ENCODE data around the gene PDE6C. TPM values are rescaled to one million over a fixed set of nuclear protein-coding genes. Genes with fewer than 3 reads are reported as not detected.

Gene PDE6C
- total RNA-seq, 2 donors from 2014 or later = not detected

DNA sequence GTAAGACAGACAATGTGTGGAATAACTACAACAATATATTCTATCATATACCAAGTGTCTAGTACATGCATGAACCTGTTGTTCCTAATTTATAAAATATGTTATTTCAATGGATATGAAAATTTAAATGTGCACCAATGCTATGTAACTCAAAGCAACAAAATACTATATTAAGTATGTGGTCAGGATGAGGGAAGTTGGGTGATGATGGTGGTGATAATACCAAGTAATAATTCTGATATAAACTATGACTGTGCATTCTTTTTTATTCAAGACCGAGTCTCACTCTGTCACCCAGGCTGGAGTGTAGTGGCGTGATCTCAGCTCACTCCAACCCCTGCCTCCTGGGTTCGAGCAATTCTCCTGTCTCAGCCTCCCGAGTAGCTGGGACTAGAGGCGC is 92.1 kb downstream of the PDE6C start:
- H3K36me3 ChIP-seq (replicated peaks in 1 of 2; ENCODE audit: insufficient read depth in 1 of 2, low read depth in 2 of 2) = no peaks in the 10 kb centered on the region
- H3K27ac ChIP-seq = no peak overlapping the region
- TF ChIP-seq, protein P1, sequence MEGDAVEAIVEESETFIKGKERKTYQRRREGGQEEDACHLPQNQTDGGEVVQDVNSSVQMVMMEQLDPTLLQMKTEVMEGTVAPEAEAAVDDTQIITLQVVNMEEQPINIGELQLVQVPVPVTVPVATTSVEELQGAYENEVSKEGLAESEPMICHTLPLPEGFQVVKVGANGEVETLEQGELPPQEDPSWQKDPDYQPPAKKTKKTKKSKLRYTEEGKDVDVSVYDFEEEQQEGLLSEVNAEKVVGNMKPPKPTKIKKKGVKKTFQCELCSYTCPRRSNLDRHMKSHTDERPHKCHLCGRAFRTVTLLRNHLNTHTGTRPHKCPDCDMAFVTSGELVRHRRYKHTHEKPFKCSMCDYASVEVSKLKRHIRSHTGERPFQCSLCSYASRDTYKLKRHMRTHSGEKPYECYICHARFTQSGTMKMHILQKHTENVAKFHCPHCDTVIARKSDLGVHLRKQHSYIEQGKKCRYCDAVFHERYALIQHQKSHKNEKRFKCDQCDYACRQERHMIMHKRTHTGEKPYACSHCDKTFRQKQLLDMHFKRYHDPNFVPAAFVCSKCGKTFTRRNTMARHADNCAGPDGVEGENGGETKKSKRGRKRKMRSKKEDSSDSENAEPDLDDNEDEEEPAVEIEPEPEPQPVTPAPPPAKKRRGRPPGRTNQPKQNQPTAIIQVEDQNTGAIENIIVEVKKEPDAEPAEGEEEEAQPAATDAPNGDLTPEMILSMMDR (IDR thresholded peaks at IDR 0.05) = no peak
- no peak for TF ChIP-seq POLR2A (IDR thresholded peaks at IDR 0.05)
- peaks cover 13% of the 10 kb centered on the region for H3K4me1 ChIP-seq
- WGBS, 2 donors = 85 to 91% methylated on average over 5 of the region's 5 CpGs
- DNase-seq (no peak), ATAC-seq (no peak)
- no peaks in the 10 kb centered on the region for H3K27me3 ChIP-seq
- intact Hi-C loops (cut with DNase I) = no loop called here
- no peaks in the 10 kb centered on the region for H3K9me3 ChIP-seq
- H3K4me3 ChIP-seq = no peak overlapping the region

DNA sequence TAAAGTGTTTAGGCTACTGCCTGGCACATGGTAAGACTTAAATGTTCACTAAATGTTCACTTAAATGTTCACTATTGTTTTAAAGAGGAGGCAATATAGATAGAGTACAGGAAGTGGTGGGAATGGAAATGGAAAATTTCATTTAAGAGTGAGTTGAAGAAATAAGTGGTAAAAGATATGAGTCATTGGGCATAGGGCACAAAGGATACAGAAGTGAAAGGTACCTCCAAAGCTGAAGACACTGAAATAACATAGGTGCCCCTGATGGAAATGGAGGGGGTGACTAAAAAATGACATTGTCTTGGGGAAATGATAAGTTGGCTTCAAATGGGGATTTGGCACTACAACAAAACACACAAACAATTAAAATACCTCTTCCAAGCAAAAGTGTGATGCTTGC is 95.3 kb downstream of the PDE6C start:
- DNase-seq (no peak), ATAC-seq (no peak)
- H3K36me3 ChIP-seq (replicated peaks in 1 of 2; ENCODE audit: insufficient read depth in 1 of 2, low read depth in 2 of 2) = no peaks in the 10 kb centered on the region
- intact Hi-C loops (cut with DNase I) = no loop called here
- H3K9me3 ChIP-seq = no peaks in the 10 kb centered on the region
- H3K4me1 ChIP-seq = no peaks in the 10 kb centered on the region
- H3K4me3 ChIP-seq = no peak overlapping the region
- no peaks in the 10 kb centered on the region for H3K27me3 ChIP-seq
- no peak for TF ChIP-seq POLR2A (IDR thresholded peaks at IDR 0.05)
- TF ChIP-seq, protein P1 (IDR thresholded peaks at IDR 0.05) = no peak
- no peak overlapping the region for H3K27ac ChIP-seq

DNA sequence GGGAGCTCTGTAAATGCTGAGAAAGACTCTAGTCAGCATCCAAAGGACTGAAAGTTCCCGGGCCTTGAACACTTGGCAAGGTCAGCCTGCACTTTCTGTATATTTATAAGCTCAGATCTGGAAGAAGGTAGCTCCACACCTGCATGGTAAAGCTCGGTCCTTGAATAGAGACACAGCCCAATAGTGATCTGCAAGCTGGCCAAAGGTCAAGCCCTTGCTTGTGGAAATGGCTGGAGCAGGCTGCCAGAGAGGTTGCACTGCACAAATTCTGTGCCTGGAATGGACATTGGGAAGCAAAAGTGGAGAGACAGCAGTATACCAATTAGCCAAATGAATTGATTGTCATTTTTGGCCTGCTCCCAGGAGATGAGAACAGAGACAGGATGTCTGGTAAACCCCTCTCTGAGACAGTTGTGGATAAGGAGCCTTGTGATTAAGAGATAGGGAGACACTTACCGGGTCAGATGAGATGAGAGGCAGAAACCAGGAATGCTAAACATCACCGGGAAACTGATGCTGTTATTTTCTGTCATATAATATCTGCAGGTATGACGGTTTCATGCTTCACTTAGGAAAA is 98.1 kb downstream of the PDE6C start:
- Histone ChIP-seq H3K4me3 (no peak overlapping the region), H3K36me3 (replicated peaks in 1 of 2; ENCODE audit: insufficient read depth in 1 of 2, low read depth in 2 of 2) (no peaks in the 10 kb centered on the region), H3K4me1 (no peaks in the 10 kb centered on the region), H3K27me3 (no peaks in the 10 kb centered on the region), H3K9me3 (no peaks in the 10 kb centered on the region), H3K27ac (no peak overlapping the region)
- intact Hi-C loops (cut with DNase I) = no loop called here
- ATAC-seq (no peak), DNase-seq (no peak)
- 52 to 60% methylated on average over 5 of the region's 5 CpGs for WGBS, 2 donors
- no peak for TF ChIP-seq POLR2A (IDR thresholded peaks at IDR 0.05)

DNA sequence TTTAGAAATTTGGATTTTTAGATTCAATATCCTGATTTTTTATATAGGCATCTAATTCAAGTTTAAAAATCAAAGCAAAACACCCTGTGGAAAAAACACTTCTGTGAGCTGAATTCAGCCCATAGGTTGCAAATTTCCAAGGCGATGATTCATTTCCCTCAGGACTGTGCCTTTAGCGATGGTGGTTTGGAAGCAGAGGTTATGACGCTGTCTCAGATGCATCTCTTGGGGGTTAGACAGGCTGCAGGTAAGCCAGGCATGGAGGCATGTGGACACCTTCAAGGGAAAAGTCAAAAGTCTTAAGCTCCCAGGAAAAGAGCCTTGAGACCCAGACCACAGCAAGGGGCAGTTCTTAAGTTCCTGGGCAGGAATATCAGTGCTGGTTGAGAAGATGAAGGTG is 99.6 kb downstream of the PDE6C start:
- DNase-seq (no peak), ATAC-seq (no peak)
- Histone ChIP-seq H3K9me3 (no peaks in the 10 kb centered on the region), H3K4me1 (no peaks in the 10 kb centered on the region), H3K27me3 (no peaks in the 10 kb centered on the region), H3K4me3 (no peak overlapping the region), H3K36me3 (replicated peaks in 1 of 2; ENCODE audit: insufficient read depth in 1 of 2, low read depth in 2 of 2) (no peaks in the 10 kb centered on the region), H3K27ac (no peak overlapping the region)
- intact Hi-C loops (cut with DNase I) = no loop called here
- TF ChIP-seq POLR2A (IDR thresholded peaks at IDR 0.05) = no peak
- TF ChIP-seq, protein P1 (IDR thresholded peaks at IDR 0.05) = no peak
- 56 to 67% methylated on average over 3 of the region's 3 CpGs for WGBS, 2 donors

DNA sequence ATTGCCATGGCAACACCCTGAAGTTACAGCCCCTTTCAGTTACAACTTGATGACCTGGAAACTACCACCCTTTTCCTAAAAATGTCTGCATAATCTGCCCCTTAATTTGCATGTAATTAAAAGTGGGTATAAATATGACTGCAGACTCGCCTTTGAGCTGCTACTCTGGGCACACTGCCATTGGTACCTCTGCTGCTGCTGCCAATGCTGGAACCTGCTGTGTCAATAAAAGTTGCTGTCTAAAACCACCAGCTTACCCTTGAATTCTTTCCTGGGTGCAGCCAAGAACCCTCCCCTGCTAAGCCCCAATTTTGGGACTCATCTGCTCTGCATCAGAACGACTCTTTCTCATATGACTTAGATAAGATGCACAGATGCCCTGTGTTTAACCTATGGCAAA is 100.3 kb downstream of the PDE6C start:
- no peaks in the 10 kb centered on the region for H3K4me1 ChIP-seq
- no peak overlapping the region for H3K4me3 ChIP-seq
- intact Hi-C loops (cut with DNase I) = no loop called here
- H3K36me3 ChIP-seq (replicated peaks in 1 of 2; ENCODE audit: insufficient read depth in 1 of 2, low read depth in 2 of 2) = no peaks in the 10 kb centered on the region
- DNase-seq (no peak), ATAC-seq (no peak)
- H3K27ac ChIP-seq = no peak overlapping the region
- no peaks in the 10 kb centered on the region for H3K9me3 ChIP-seq
- TF ChIP-seq, protein P1 (IDR thresholded peaks at IDR 0.05) = no peak
- TF ChIP-seq POLR2A (IDR thresholded peaks at IDR 0.05) = no peak
- WGBS, 2 donors = 56 to 78% methylated on average over 2 of the region's 2 CpGs
- no peaks in the 10 kb centered on the region for H3K27me3 ChIP-seq

All from body of pancreas (tissue), 4 donors.